Measurements from ENCODE around the gene ARHGAP12. TPM values are rescaled to one million over a fixed set of nuclear protein-coding genes. Genes with fewer than 3 reads are reported as not detected.

The ARHGAP12 gene
- total RNA-seq, 1 donor from 2014 or later: 21.7 TPM

- intact Hi-C loops (cut with DNase I): loop anchor here (10.0 kb wide), 1 partner anchor 164 kb away; no protein-coding TSS in a partner anchor
- ATAC-seq (ENCODE audit: poor library complexity): no peak
These were observed 160.2 kb downstream of the ARHGAP12 start for GRCh38 chr10:31768467-31768866.

GRCh38 chr10:31765541-31765940, 163.1 kb downstream of the ARHGAP12 start:
- no peak for ATAC-seq (ENCODE audit: poor library complexity)
- DNase-seq: no peak
- intact Hi-C loops (cut with DNase I): loop anchor here (10.0 kb wide), 1 partner anchor 161 kb away; no protein-coding TSS in a partner anchor

More at GRCh38 chr10:31768467-31768866, 160.2 kb downstream of the ARHGAP12 start:
- no peak for DNase-seq

- intact Hi-C loops (cut with DNase I): loop anchor here (10.0 kb wide), 1 partner anchor 158 kb away; no protein-coding TSS in a partner anchor
These were observed 166.3 kb downstream of the ARHGAP12 start for GRCh38 chr10:31762316-31762715.

GRCh38 chr10:31761156-31761555, 167.5 kb downstream of the ARHGAP12 start:
- intact Hi-C loops (cut with DNase I): loop anchor here (10.0 kb wide), 1 partner anchor 156 kb away; no protein-coding TSS in a partner anchor
- no peak for ATAC-seq (ENCODE audit: poor library complexity)
- no peak for DNase-seq

More at GRCh38 chr10:31762316-31762715, 166.3 kb downstream of the ARHGAP12 start:
- ATAC-seq (ENCODE audit: poor library complexity) (no peak), DNase-seq (no peak)

GRCh38 chr10:31760674-31761081, 168.0 kb downstream of the ARHGAP12 start:
- intact Hi-C loops (cut with DNase I): loop anchor here (10.0 kb wide), 1 partner anchor 156 kb away; no protein-coding TSS in a partner anchor
- no peak for DNase-seq
- ATAC-seq (ENCODE audit: poor library complexity): no peak

GRCh38 chr10:31759799-31760626, 168.6 kb downstream of the ARHGAP12 start:
- ATAC-seq (ENCODE audit: poor library complexity): peak; percentile 95
- intact Hi-C loops (cut with DNase I): loop anchor here (5.0 to 10.0 kb wide), 2 partner anchors 53 to 155 kb away; no protein-coding TSS in a partner anchor
- peak; percentile 97 for DNase-seq

GRCh38 chr10:31759124-31759798, 169.4 kb downstream of the ARHGAP12 start:
- intact Hi-C loops (cut with DNase I): loop anchor here (5.0 kb wide), 1 partner anchor 52 kb away; no protein-coding TSS in a partner anchor
- DNase-seq: peak; percentile 60
- peak; percentile 18 for ATAC-seq (ENCODE audit: poor library complexity)

- DNase-seq (no peak), ATAC-seq (ENCODE audit: poor library complexity) (no peak)
- intact Hi-C loops (cut with DNase I): loop anchor here (5.0 kb wide), 1 partner anchor 51 kb away; no protein-coding TSS in a partner anchor
These were observed 170.1 kb downstream of the ARHGAP12 start for GRCh38 chr10:31758495-31758894.

- ATAC-seq (ENCODE audit: poor library complexity): no peak
- no peak for DNase-seq
- intact Hi-C loops (cut with DNase I): loop anchor here (5.0 kb wide), 1 partner anchor 51 kb away; no protein-coding TSS in a partner anchor
These were observed 170.8 kb downstream of the ARHGAP12 start for GRCh38 chr10:31757831-31758230.

- intact Hi-C loops (cut with DNase I): loop anchor here (5.0 kb wide), 1 partner anchor 50 kb away; no protein-coding TSS in a partner anchor
- DNase-seq (no peak), ATAC-seq (ENCODE audit: poor library complexity) (no peak)
These were observed 171.2 kb downstream of the ARHGAP12 start for GRCh38 chr10:31757386-31757791.

GRCh38 chr10:31756729-31757110, 171.9 kb downstream of the ARHGAP12 start:
- ATAC-seq (ENCODE audit: poor library complexity): no peak
- DNase-seq: no peak
- intact Hi-C loops (cut with DNase I): loop anchor here (5.0 kb wide), 1 partner anchor 49 kb away; no protein-coding TSS in a partner anchor

GRCh38 chr10:31756101-31756728, 172.4 kb downstream of the ARHGAP12 start:
- DNase-seq (no peak), ATAC-seq (ENCODE audit: poor library complexity) (no peak)
- intact Hi-C loops (cut with DNase I): loop anchor here (5.0 kb wide), 1 partner anchor 49 kb away; no protein-coding TSS in a partner anchor

Other genes with a start within 250 kb of the ARHGAP12 start
- gene KIF5B, start 127.6 kb upstream of the ARHGAP12 start, total RNA-seq: 133 TPM

All from Right ventricle myocardium superior (tissue), 1 donor.